Subcutaneous adipose tissue (tissue), 4 donors: Measurements from ENCODE around the gene AOAH. TPM values are rescaled to one million over a fixed set of nuclear protein-coding genes. Genes with fewer than 3 reads are reported as not detected.

Source experiments
- CTCF ChIP-seq: fragments of 450-650 bp; IDR thresholded peaks from one replicate; pipeline ENCODE4 v1.5.1; 2016; ENCODE audit warnings: low read depth, mild to moderate bottlenecking, control low read depth, antibody characterized with exemption, moderate library complexity
- total RNA-seq, 4 donors: library from RNA; depleted of rRNA; stranded (reverse); fragments of >200 nt; gene quantifications; one replicate each; pipeline ENCODE4 v1.1.0, GENCODE V29; 2016

Gene AOAH
- total RNA-seq, 4 donors from 2014 or later, result 4.6 to 51.7 (median 15.3) TPM

- no peak for TF ChIP-seq CTCF
Measured at GRCh38 chr7:36710186-36710791, 14.0 kb downstream of the AOAH start.

GRCh38 chr7:36708767-36709166 lies 15.5 kb downstream of the AOAH start:
- no peak for TF ChIP-seq CTCF

- no peak for TF ChIP-seq CTCF
Measured at GRCh38 chr7:36707898-36708297, 16.4 kb downstream of the AOAH start.

GRCh38 chr7:36707465-36707864 lies 16.8 kb downstream of the AOAH start:
- no peak for TF ChIP-seq CTCF

GRCh38 chr7:36692456-36692855 lies 31.8 kb downstream of the AOAH start:
- TF ChIP-seq CTCF, result no peak

GRCh38 chr7:36691983-36692382 lies 32.3 kb downstream of the AOAH start:
- TF ChIP-seq CTCF, result no peak

- no peak for TF ChIP-seq CTCF
Measured at GRCh38 chr7:36690514-36691187, 33.6 kb downstream of the AOAH start.
